HG02571 (cell line): Measurements from ENCODE around the gene SUSD1.
"Not testable (repeated sequence)": the region's sequence is repeated elsewhere in the genome, so short reads cannot be mapped to it uniquely, and the experiment has no call there.

Experiments used
- ATAC-seq: cut with Tn5 transposase; IDR thresholded peaks from one replicate; pipeline ENCODE4 v1.9.1; 2021; ENCODE audit warnings: mild to moderate bottlenecking, moderate library complexity; ENCODE audit not compliant: unreplicated experiment

The SUSD1 gene

DNA sequence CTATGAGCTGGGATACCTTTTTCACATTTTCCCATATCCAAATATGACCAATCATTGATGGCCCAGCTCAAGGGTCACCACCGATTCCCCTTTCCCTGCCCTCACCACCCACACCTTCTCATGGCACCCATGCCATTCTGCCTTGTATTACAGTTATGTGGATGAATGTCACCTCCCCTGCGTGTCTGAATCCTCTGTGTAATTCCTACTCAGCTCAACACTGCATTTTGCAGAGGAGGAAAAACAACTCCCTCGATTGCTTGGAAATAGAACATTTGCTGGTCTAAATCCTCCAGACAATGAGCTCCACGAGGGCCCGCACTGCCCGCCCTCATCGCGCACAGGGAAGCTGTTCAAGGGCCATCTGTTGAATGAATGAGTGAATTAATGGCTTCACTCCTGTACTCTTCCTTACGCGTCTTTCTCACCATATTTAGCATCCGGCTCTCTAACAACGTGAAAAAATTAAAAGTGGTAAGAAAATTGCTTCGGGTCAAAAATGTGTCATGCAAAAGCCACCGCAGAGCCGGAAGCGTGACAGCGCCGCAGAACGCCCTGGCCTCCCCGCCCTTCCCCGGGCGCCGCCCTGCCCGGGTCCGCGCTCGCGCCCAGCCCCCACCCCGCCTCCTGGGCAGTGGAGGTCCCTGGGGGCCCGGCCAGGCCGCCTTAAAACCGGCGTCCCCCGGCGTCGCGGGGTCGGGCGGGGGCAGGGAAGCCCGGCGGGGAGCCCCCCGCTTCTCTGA is 704 bp downstream of the SUSD1 start:
- peak; percentile 90 for ATAC-seq

DNA sequence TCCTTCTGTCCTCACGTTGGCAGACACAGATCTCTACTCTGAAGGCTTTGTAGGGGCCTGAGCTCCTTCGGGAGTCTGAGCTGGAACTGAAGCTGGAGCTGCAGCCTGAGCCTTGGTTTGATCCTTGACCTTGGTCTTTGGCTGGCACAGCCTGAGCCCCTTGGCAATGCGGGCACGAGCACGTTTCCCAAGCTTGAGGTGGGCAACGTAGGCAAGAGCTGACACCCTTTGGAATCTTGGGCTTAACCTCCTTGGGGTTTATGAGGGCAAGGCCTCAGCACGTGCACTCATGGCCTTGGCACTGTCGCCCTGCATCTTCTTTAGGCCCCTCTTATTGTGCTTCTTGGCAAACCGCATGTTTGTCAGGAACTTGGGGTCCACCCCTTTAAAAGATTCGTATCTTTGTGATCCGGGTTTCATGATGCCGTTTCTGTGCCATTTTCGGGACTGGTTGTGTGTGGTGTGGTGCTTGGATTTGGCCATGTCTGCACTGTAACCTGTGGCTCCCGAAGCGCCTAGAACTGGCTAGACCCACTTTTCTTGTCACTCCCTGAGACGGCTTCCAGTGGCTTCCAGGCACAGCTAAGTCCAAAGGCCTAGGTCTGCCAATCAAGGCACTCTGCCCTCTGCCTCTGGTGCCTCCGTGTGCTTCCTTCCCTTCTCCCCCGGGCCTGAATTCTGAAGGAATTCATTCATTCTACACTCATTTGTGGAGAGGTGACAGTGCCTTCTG is 1.4 kb downstream of the SUSD1 start:
- ATAC-seq, result no peak

- no peak for ATAC-seq
Measured at GRCh38 chr9:112170968-112171367, 4.1 kb downstream of the SUSD1 start.

DNA sequence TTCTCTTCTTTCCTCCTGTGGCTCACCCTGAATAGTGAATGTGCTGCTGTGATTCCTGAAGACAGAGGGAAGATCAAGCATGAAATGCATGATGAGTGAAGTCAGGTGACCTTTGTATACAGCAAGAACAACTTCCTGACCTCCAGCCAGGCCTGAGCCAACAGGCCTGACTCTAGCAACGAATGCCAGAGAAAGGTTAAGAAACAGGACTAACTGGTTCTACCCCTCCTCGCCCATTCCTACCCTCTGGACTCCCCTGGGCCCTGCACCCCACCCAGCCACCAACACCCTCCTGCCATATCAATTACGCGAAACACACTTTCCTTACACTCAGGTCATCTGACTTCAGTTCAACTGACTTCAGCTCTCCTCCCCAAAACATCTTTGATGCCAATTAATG is 4.9 kb downstream of the SUSD1 start:
- no peak for ATAC-seq

DNA sequence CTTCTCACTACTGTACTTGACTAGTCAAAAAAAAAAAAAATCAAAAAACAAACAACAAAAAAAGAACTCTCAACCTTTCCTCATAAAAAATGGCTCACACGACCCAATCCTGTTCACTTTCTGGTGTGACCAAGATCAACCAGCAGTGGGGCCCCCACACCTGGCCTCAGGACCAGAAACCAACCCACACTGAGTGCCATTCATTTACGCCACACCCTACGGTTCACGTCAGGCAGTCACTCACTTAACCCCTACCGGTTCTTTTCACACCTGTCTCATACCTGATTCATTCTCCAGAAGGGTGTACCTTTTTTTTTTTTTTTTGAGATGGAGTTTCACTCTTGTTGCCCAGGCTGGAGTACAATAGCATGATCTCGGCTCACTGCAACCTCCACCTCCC is 5.7 kb downstream of the SUSD1 start:
- no peak for ATAC-seq

DNA sequence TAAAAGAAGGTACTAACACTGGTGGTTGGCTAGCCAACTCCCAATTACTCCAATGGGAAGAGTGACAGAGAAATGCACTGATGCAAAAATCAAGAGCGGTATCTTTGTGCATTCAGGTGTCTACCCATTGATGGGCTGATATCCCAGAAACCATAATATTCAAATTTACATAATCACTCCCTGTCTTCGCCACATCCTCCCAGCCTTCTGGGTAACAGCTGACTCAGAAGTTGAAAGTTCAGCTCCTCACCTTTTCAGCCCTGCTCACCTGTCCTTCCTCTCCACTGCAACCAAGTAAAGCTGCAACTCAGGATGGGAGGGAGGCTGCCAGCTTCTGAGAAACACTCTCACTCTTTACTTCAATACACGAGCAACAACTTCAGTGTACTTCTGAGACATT is 6.9 kb downstream of the SUSD1 start:
- no peak for ATAC-seq

DNA sequence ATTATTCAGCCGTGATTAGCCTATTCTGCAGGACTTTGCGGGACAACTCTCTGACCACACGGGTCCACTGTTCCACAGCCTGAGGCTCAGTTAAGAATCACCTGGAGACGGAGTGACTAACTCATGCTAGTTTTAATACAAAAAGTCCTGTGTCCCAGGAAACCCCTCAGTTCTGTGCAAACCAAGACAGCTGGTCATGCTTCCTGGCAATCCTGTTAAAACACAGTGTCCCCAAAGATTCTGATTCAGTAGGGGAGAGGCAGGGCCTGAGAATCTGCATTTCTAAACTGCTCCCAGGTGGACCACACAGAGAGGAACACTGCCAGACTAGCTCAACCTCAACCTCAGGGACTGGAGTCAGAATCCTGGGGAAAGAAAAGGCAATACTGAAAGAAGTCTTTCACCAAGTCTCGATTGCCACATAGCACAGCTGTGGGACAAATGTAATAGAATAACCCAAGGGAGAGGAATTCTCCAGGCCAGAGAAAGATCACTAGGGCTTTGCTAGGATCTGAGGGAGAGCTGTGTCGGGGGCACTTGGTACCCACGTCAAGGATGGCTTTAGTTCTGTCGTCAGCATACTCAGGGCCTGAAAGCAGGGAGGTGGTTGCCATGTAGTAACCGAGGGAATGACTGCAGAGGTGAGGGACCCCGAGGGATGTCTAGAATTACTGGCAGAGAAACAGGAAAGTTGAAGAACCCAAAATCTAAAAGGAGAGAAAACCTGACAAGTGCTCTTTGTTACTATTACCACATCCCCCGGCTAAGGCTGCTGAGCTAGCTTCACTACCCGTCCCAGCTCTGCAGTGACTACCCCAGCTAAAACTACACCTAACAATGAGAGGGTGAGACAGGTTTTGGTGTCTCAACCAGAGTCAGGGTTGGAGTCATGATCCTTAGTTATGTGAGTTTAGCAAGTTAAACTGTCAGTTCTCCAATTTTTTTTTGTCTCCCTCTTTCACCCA is 8.6 kb downstream of the SUSD1 start:
- no peak for ATAC-seq

GRCh38 chr9:112162621-112163413 is 12.3 kb downstream of the SUSD1 start:
- no peak for ATAC-seq

- no peak for ATAC-seq
Measured at GRCh38 chr9:112159781-112160180, 15.3 kb downstream of the SUSD1 start.

DNA sequence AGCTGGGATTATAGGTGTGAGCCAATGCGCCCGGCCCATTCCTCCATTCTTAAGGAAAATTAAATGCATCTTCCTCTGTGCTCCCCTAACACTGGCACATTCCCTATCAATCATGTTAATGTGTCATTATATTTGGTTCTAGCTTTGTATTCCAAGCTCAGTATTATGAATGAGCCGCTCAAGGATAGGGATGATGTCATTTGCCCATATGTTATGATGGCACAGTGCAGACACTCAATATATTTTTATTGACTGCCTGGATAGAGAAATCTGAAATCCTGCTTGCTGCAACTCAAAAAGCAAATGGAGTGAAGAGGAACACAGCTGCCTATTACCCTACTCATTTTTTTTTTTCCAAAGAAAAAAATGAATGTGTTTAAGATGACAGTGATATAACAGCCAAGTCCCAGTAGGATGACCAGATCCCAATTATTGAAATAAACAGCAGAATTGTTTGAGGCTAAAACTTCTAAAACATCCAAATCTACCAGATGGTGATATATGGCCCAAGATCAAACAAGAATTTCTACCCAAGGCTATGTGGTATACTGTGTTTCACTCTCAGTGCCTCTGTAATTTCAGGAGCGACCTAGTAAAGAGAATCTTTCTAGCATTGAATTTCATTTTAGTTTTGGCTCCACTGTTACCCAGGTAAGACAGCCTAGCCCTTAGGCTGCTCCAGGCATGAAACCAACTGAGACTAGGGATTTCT is 16.3 kb downstream of the SUSD1 start:
- no peak for ATAC-seq

DNA sequence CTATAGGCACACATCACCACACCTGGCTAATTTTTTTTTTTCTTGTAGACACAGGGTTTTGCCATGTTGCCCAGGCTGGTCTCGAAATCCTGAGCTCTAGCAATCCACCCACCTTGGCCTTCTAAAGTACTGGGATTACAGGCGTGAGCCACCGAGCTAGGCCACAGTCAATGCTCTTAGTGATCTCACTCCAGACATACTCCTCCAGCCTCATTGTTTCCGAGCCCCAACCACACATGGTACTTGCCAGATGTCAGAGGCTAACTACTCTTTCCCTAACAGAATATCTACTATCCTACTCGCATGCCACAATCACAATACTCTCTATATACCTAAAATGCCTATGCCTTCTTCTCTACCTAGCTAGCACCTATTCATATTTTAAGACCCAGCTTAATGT is 17.1 kb downstream of the SUSD1 start:
- no peak for ATAC-seq

- ATAC-seq, result no peak
Measured at GRCh38 chr9:112157087-112157486, 18.0 kb downstream of the SUSD1 start.

DNA sequence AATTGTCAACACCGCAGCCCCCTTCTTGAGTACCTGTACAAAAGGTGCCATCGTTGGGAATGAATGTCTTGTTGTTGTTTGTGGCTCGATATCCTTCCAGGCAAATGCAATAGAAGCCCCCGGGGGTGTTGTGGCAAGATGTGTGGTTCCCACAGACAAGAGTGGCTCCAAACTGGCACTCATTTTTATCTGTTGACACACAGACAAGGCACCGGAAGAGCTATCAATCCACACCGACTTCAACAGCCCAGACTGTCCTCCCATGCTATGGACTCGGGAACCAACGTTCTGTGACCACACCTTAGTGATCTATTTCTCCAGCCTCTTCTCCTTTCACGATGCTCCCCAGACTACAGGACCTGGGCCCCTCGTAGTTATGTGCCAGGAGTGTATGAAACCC is 25.9 kb downstream of the SUSD1 start:
- ATAC-seq, result no peak

DNA sequence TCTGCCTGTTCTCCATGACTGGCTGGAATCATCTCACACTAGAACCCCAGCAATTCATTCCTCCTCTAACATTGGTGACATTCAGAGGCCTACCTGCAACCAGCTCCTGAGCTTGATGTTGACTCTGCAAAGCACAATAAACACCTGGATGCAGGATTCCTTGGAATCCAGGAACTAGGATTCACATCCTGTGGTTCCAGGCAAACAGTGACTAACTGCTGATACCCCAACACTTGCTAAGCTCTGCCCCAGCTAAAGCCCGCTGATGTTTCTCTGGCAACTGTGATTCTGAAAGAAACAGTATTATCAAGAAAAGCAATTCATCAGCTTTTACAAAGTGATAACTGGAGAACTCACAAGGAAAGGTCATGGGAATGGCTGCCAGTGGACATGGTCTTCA is 29.2 kb downstream of the SUSD1 start:
- no peak for ATAC-seq

GRCh38 chr9:112144807-112145206 is 30.3 kb downstream of the SUSD1 start:
- ATAC-seq, result no peak

DNA sequence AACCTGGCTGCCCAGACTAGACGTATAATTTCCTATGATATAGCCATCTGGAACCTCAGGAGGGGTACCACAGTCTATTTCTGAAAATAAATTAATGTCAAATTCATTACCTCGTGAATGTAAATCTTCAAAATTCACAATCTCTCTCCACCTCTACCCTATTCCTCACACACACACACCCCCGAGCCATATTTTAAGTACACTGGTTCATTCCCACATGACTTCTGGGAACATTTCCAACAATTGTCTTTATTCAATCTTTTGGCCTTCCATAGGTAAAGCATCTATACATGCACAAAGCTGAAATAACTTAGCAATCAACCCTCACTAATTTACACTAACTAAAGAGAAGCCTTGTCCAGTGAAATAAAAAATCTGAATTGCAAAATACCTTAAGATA is 32.7 kb downstream of the SUSD1 start:
- no peak for ATAC-seq

- ATAC-seq, result no peak
Measured at GRCh38 chr9:112140936-112141335, 34.2 kb downstream of the SUSD1 start.

DNA sequence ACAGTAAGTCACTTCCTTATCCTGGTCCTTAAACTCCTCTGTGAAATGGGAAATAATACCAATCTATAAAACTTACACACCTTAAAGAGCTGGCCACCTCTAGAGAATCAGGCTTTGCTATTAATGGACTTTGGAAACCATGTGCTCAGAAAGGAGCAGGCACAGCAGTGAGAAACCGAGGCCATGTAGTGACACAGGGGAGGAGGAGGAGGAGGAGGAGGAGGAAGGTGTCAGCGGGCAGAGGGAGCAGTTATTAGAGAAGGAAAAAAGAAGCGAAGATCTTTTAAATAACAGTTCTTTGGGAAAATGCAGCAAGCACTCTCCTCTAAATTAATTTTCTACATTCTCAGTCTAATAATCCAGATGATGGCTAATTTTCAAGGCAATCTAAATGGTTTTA is 38.0 kb downstream of the SUSD1 start:
- no peak for ATAC-seq

- no peak for ATAC-seq
Measured at GRCh38 chr9:112135706-112136105, 39.4 kb downstream of the SUSD1 start.

GRCh38 chr9:112133806-112134205 is 41.3 kb downstream of the SUSD1 start:
- ATAC-seq, result not testable (repeated sequence)
